CD4-positive, CD25-positive, alpha-beta regulatory T cell (primary cell): Measurements from ENCODE around the gene CBL. TPM values are rescaled to one million over a fixed set of nuclear protein-coding genes. Genes with fewer than 3 reads are reported as not detected.
"Not testable (repeated sequence)": the region's sequence is repeated elsewhere in the genome, so short reads cannot be mapped to it uniquely, and the experiment has no call there.

Experiments
- ATAC-seq, 2 donors: fragments of 150-1000 bp; cut with Tn5 transposase; one replicate each; pipeline ENCODE4 v1.10.0; 2021; ENCODE audit warnings: low read depth in 2 of 2, moderate number of reproducible peaks in 2 of 2, moderate library complexity in 1 of 2
- DNase-seq, 3 donors: peaks; one replicate each; pipeline versions ENCODE4 v3.0.0 to v3.0.0-alpha.2; 2012 to 2022; ENCODE audit warnings: mixed read lengths in 1 of 3
- H3K27ac ChIP-seq: one replicate; pipeline ENCODE4 v1.7.0; 2013; ENCODE audit warnings: mild to moderate bottlenecking, low read length; ENCODE audit not compliant: insufficient read depth, poor library complexity, severe bottlenecking
- H3K27me3 ChIP-seq: one replicate; pipeline ENCODE4 v1.7.0; 2013; ENCODE audit warnings: low read length; ENCODE audit not compliant: control insufficient read depth, insufficient read depth
- H3K36me3 ChIP-seq: one replicate; pipeline ENCODE4 v1.7.0; 2013; ENCODE audit warnings: mild to moderate bottlenecking, low read length, moderate library complexity; ENCODE audit not compliant: control insufficient read depth, insufficient read depth
- H3K4me1 ChIP-seq: 2 replicates; pipeline ENCODE4 v1.7.0; 2013; ENCODE audit warnings: mild to moderate bottlenecking, low read length; ENCODE audit not compliant: insufficient read depth, control insufficient read depth, poor library complexity, severe bottlenecking
- H3K4me3 ChIP-seq: one replicate; pipeline ENCODE4 v1.7.0; 2013; ENCODE audit warnings: low read depth, mild to moderate bottlenecking, low read length, moderate library complexity
- H3K9me3 ChIP-seq, 2 experiments: 1 replicate in 1 of 2; 2 replicates in 1 of 2; pipeline ENCODE4 v1.7.0; 2013; ENCODE audit warnings: low read length in 2 of 2, mild to moderate bottlenecking in 1 of 2, moderate library complexity in 1 of 2; ENCODE audit not compliant: control insufficient read depth in 2 of 2
- H3K27ac Mint-ChIP-seq, 3 donors: one replicate each; pipeline ENCODE4 v1.8.0; 2020 to 2022; ENCODE audit warnings: mild to moderate bottlenecking in 3 of 3, mixed read lengths in 3 of 3, moderate library complexity in 2 of 3
- H3K27me3 Mint-ChIP-seq: one replicate; pipeline ENCODE4 v1.8.0; 2022; ENCODE audit warnings: mild to moderate bottlenecking, mixed read lengths
- H3K36me3 Mint-ChIP-seq: one replicate; pipeline ENCODE4 v1.8.0; 2020; ENCODE audit warnings: mixed read lengths
- H3K4me1 Mint-ChIP-seq, 4 donors: one replicate each; pipeline ENCODE4 v1.8.0; 2020 to 2022; ENCODE audit warnings: mixed read lengths in 4 of 4, mild to moderate bottlenecking in 1 of 4
- H3K4me3 Mint-ChIP-seq, 4 donors: one replicate each; pipeline ENCODE4 v1.8.0; 2020 to 2022; ENCODE audit warnings: mild to moderate bottlenecking in 4 of 4, mixed read lengths in 4 of 4, moderate library complexity in 3 of 4
- H3K9me3 Mint-ChIP-seq, 7 donors: one replicate each; pipeline ENCODE4 v1.8.0; 2020 to 2022; ENCODE audit warnings: mixed read lengths in 7 of 7, mild to moderate bottlenecking in 3 of 7, moderate library complexity in 2 of 7
- polyA plus RNA-seq, 4 donors: library from polyadenylated mRNA; unstranded; fragments of 300-500 nt; fragmentation: Illumina TruSeq; gene quantifications; one replicate each; pipeline ENCODE4 v1.2.3, GENCODE V29; 2021
- total RNA-seq: library from RNA; stranded (reverse); gene quantifications from one replicate; pipeline ENCODE4 v1.2.3, GENCODE V29; 2022

CBL gene
- total and polyA plus RNA-seq, 5 donors from 2014 or later, result 7.9 to 35.6 (median 9.1) TPM

DNA sequence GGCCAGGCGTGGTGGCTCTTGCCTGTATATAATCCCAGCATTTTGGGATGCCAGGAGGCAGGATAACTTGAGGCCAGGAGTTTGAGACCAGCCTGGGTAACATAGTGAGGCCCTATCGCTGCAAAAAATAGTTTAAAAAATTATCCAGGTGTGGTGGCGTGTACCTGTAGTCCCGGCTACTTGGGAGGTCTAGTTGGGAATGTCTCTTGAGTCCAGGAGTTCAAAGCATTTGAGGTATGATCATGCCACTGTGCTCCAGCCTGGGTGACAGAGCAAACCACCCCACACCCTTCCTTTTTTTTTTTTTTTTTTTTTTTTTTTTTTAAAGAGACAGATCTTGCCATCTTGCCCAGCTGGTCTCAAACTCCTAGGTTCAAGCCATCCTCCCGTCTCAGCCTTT, 16.8 kb downstream of the CBL start:
- no peaks in the 10 kb centered on the region for H3K27me3 ChIP-seq
- no peak overlapping the region for H3K27ac ChIP-seq
- H3K9me3 Mint-ChIP-seq, result no peaks in the 10 kb centered on the region
- no peaks in the 10 kb centered on the region for H3K9me3 ChIP-seq
- peaks cover 11% of the 10 kb centered on the region for H3K36me3 Mint-ChIP-seq
- DNase-seq (no peak), ATAC-seq (no peak)
- peak overlapping the region in 1 of 3 donors; percentile 42 for H3K27ac Mint-ChIP-seq
- peaks cover 6% of the 10 kb centered on the region for H3K4me1 ChIP-seq
- no peaks in the 10 kb centered on the region for H3K36me3 ChIP-seq
- H3K4me3 Mint-ChIP-seq, result no peak overlapping the region
- H3K4me3 ChIP-seq, result no peak overlapping the region
- no peaks in the 10 kb centered on the region for H3K27me3 Mint-ChIP-seq
- H3K4me1 Mint-ChIP-seq, result peaks cover 15 to 77% (median 51%) of the 10 kb centered on the region in 4 donors

DNA sequence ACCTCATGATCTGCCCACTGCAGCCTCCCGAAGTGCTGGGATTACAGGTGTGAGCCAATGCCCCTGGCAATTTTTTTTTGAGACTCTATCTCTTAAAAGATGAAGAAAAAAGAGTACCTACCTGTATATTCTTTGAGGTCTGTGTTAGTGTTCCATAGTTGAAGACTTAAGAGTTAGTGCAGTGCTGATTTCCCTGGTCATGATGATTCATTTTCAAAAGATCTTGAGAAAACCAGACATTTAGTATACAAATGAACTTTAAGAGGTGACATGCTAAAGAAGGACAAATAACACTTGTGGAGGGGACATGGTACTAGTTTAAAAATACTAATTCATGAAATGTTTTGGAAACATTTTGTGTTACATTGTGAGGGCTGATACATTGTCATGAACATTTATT, 17.7 kb downstream of the CBL start:
- H3K27ac Mint-ChIP-seq, result peak overlapping the region; percentile 7 to 79 (median 75)
- no peaks in the 10 kb centered on the region for H3K9me3 ChIP-seq
- peaks cover 17 to 77% (median 50%) of the 10 kb centered on the region in 4 donors for H3K4me1 Mint-ChIP-seq
- peaks cover 11% of the 10 kb centered on the region for H3K36me3 Mint-ChIP-seq
- ATAC-seq (no peak), DNase-seq (no peak)
- peak overlapping the region in 1 of 4 donors; percentile 3 for H3K4me3 Mint-ChIP-seq
- H3K27me3 ChIP-seq, result no peaks in the 10 kb centered on the region
- no peak overlapping the region for H3K27ac ChIP-seq
- H3K4me3 ChIP-seq, result no peak overlapping the region
- H3K36me3 ChIP-seq, result no peaks in the 10 kb centered on the region
- no peaks in the 10 kb centered on the region for H3K9me3 Mint-ChIP-seq
- peaks cover 12% of the 10 kb centered on the region for H3K4me1 ChIP-seq
- H3K27me3 Mint-ChIP-seq, result no peaks in the 10 kb centered on the region

GRCh38 chr11:119228535-119229287, 22.6 kb downstream of the CBL start:
- DNase-seq, ATAC-seq: not testable (repeated sequence)
- H3K4me3 ChIP-seq, result peak overlapping the region; percentile 55

DNA sequence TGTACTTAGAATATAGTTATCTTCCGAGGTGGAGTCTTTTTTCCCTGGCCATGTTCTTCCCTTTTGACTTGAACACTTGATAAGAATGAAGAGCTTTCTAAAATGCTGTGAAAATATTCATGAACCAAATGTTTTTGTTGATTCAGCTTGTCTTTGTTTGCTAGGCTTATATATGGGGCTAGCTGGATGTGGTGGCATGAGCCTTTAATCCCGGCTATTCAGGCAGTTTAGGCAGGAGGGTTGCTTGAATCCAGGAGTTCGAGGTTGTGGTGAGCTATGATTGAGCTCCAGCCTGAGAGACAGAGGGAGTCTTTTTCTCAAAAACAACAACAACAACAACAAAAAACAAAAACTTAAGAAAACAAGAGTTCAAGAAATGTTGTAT, 23.1 kb downstream of the CBL start:
- peak overlapping the region; percentile 22 to 79 (median 66) for H3K27ac Mint-ChIP-seq
- no peak for DNase-seq
- Histone ChIP-seq H3K4me1 (peaks cover 12% of the 10 kb centered on the region), H3K27me3 (no peaks in the 10 kb centered on the region), H3K4me3 (peak overlapping the region; percentile 55), H3K36me3 (peaks cover 19% of the 10 kb centered on the region), H3K27ac (no peak overlapping the region), H3K9me3 (no peaks in the 10 kb centered on the region)
- no peaks in the 10 kb centered on the region for H3K27me3 Mint-ChIP-seq
- H3K36me3 Mint-ChIP-seq, result peaks cover 24% of the 10 kb centered on the region
- peaks cover 21 to 60% (median 34%) of the 10 kb centered on the region in 4 donors for H3K4me1 Mint-ChIP-seq
- H3K4me3 Mint-ChIP-seq, result peak overlapping the region; percentile 35 to 58 (median 44)
- ATAC-seq, result no peak
- H3K9me3 Mint-ChIP-seq, result no peaks in the 10 kb centered on the region

More at GRCh38 chr11:119228535-119229287, 22.6 kb downstream of the CBL start:
- H3K27me3 ChIP-seq, H3K27me3 Mint-ChIP-seq, H3K27ac ChIP-seq, H3K9me3 ChIP-seq, H3K9me3 Mint-ChIP-seq: not testable (repeated sequence)
- H3K4me1 Mint-ChIP-seq, result peaks cover 21 to 65% (median 39%) of the 10 kb centered on the region in 4 donors
- peaks cover 12% of the 10 kb centered on the region for H3K4me1 ChIP-seq
- peak overlapping the region; percentile 22 to 79 (median 66) for H3K27ac Mint-ChIP-seq
- peak overlapping the region; percentile 35 to 58 (median 44) for H3K4me3 Mint-ChIP-seq
- H3K36me3 Mint-ChIP-seq, result peaks cover 23% of the 10 kb centered on the region
- peaks cover 17% of the 10 kb centered on the region for H3K36me3 ChIP-seq

- ATAC-seq (no peak), DNase-seq (no peak)
- Mint-ChIP-seq H3K27me3 (no peaks in the 10 kb centered on the region), H3K36me3 (peaks cover 25% of the 10 kb centered on the region), H3K4me1 (peaks cover 24 to 60% (median 31%) of the 10 kb centered on the region in 4 donors), H3K4me3 (peak overlapping the region in 1 of 4 donors; percentile 44), H3K9me3 (no peaks in the 10 kb centered on the region), H3K27ac (peak overlapping the region in 1 of 3 donors; percentile 79)
- no peak overlapping the region for H3K27ac ChIP-seq
- H3K36me3 ChIP-seq, result peaks cover 23% of the 10 kb centered on the region
- peaks cover 12% of the 10 kb centered on the region for H3K4me1 ChIP-seq
- no peaks in the 10 kb centered on the region for H3K9me3 ChIP-seq
- no peak overlapping the region for H3K4me3 ChIP-seq
- H3K27me3 ChIP-seq, result no peaks in the 10 kb centered on the region
These were observed 23.6 kb downstream of the CBL start for GRCh38 chr11:119229741-119230140.

- no peak overlapping the region for H3K27ac ChIP-seq
- H3K27me3 Mint-ChIP-seq, result no peaks in the 10 kb centered on the region
These were observed 30.4 kb downstream of the CBL start for GRCh38 chr11:119236490-119236889.

GRCh38 chr11:119236891-119237290, 30.8 kb downstream of the CBL start:
- Histone ChIP-seq H3K27ac (no peak overlapping the region), H3K36me3 (peaks cover 33% of the 10 kb centered on the region), H3K4me3 (no peak overlapping the region), H3K4me1 (peaks cover 28% of the 10 kb centered on the region), H3K9me3 (no peaks in the 10 kb centered on the region), H3K27me3 (no peaks in the 10 kb centered on the region)
- DNase-seq (no peak), ATAC-seq (no peak)
- H3K9me3 Mint-ChIP-seq, result peaks cover 0 to 1% (median 0%) of the 10 kb centered on the region in 7 donors
- H3K36me3 Mint-ChIP-seq, result peaks cover 53% of the 10 kb centered on the region
- no peaks in the 10 kb centered on the region for H3K27me3 Mint-ChIP-seq
- peak overlapping the region in 1 of 3 donors; percentile 35 for H3K27ac Mint-ChIP-seq
- peaks cover 40 to 54% (median 47%) of the 10 kb centered on the region in 4 donors for H3K4me1 Mint-ChIP-seq
- H3K4me3 Mint-ChIP-seq, result no peak overlapping the region

More at GRCh38 chr11:119236490-119236889, 30.4 kb downstream of the CBL start:
- peaks cover 24% of the 10 kb centered on the region for H3K4me1 ChIP-seq
- no peak overlapping the region for H3K4me3 Mint-ChIP-seq
- peaks cover 33% of the 10 kb centered on the region for H3K36me3 ChIP-seq
- no peaks in the 10 kb centered on the region for H3K9me3 ChIP-seq
- peaks cover 36 to 50% (median 43%) of the 10 kb centered on the region in 4 donors for H3K4me1 Mint-ChIP-seq
- no peaks in the 10 kb centered on the region for H3K27me3 ChIP-seq
- no peak overlapping the region for H3K4me3 ChIP-seq
- DNase-seq (peak in 1 of 3 donors; percentile 19), ATAC-seq (no peak)
- peaks cover 0 to 1% (median 0%) of the 10 kb centered on the region in 7 donors for H3K9me3 Mint-ChIP-seq
- peak overlapping the region in 1 of 3 donors; percentile 35 for H3K27ac Mint-ChIP-seq
- H3K36me3 Mint-ChIP-seq, result peaks cover 49% of the 10 kb centered on the region
